DOHH2 (cell line): ENCODE data around the gene LRRC4.

Experiments used
- H3F3A ChIP-seq: fragments of 200-600 bp; sonication (generic), shearing (Covaris generic); 2 replicates; pipeline ENCODE4 v1.6.0; 2016; ENCODE audit warnings: antibody characterized with exemption, mild to moderate bottlenecking; ENCODE audit not compliant: control insufficient read depth, insufficient read depth
- H3K27ac ChIP-seq: fragments of 200-600 bp; sonication (generic); 2 replicates; pipeline ENCODE4 v1.5.1; 2014; ENCODE audit warnings: low read depth, mild to moderate bottlenecking, low read length, moderate library complexity
- H3K27me3 ChIP-seq: fragments of 200-600 bp; sonication (generic); 2 replicates; pipeline ENCODE4 v1.6.1; 2014; ENCODE audit warnings: mild to moderate bottlenecking, low read length, mixed read lengths; ENCODE audit not compliant: control insufficient read depth
- H3K36me3 ChIP-seq: fragments of 200-600 bp; sonication (generic); 2 replicates; pipeline ENCODE4 v1.6.1; 2014; ENCODE audit warnings: mild to moderate bottlenecking, low read length, moderate library complexity, mixed read lengths; ENCODE audit not compliant: control insufficient read depth
- H3K4me1 ChIP-seq: fragments of 200-600 bp; sonication (generic); 2 replicates; pipeline ENCODE4 v1.6.1; 2014; ENCODE audit warnings: mild to moderate bottlenecking, low read length, mixed read lengths; ENCODE audit not compliant: control insufficient read depth
- H3K4me2 ChIP-seq: fragments of 200-600 bp; sonication (generic); 2 replicates; pipeline ENCODE4 v1.6.0; 2014; ENCODE audit warnings: mild to moderate bottlenecking, low read length, moderate library complexity
- H3K4me3 ChIP-seq: fragments of 200-600 bp; sonication (generic); 2 replicates; pipeline ENCODE4 v1.5.1; 2014; ENCODE audit warnings: mild to moderate bottlenecking, low read length, mixed read lengths
- H3K79me2 ChIP-seq: fragments of 200-600 bp; sonication (generic); 2 replicates; pipeline ENCODE4 v1.6.1; 2014; ENCODE audit warnings: mild to moderate bottlenecking, low read length, mixed read lengths; ENCODE audit not compliant: control insufficient read depth
- H3K9me2 ChIP-seq: fragments of 200-600 bp; sonication (generic); replicated peaks from 2 replicates; pipeline ENCODE4 v1.6.1; 2014; ENCODE audit warnings: mild to moderate bottlenecking, low read length, mixed read lengths; ENCODE audit not compliant: control insufficient read depth
- H3K9me3 ChIP-seq: fragments of 200-600 bp; sonication (generic); 2 replicates; pipeline ENCODE4 v1.6.1; 2014; ENCODE audit warnings: antibody characterized with exemption, low read length, mixed read lengths; ENCODE audit not compliant: control insufficient read depth, insufficient read depth
- H4K20me1 ChIP-seq: fragments of 200-600 bp; sonication (generic); 2 replicates; pipeline ENCODE4 v1.6.0; 2014; ENCODE audit warnings: low read depth, mild to moderate bottlenecking, antibody characterized with exemption, low read length, moderate library complexity; ENCODE audit not compliant: control insufficient read depth, insufficient read depth
- EZH2phosphoT487 ChIP-seq: fragments of 200-600 bp; sonication (generic); IDR thresholded peaks from 2 replicates; pipeline ENCODE4 v1.6.1; 2017; ENCODE audit warnings: borderline replicate concordance, mild to moderate bottlenecking, antibody characterized with exemption, low read length, moderate library complexity, mixed read lengths
- TF ChIP-seq, protein P1 (sequence below): fragments of 200-600 bp; sonication (generic); IDR thresholded peaks from one replicate; pipeline ENCODE4 v1.5.1; 2014; ENCODE audit warnings: antibody characterized with exemption, mild to moderate bottlenecking, low read depth, low read length; ENCODE audit not compliant: poor library complexity, severe bottlenecking

The LRRC4 gene

DNA sequence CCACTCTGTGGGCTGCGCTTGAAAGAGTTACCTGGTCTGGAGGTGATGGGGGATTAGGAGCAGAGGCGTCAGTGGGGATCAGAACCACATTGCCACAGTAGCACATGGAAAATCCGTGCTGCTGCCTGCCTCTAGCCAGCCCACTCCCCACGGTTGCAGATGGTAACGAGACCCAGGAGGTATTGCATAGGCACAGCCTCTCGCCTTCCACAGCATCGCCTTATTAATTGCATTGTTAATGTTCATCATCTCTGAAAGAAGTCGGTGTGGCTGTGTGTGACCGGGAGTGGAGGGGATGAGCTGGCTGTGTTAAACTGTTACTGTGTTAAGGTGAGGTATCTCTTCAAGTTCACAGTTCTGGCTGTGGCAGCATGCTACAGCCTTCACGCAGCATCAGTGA is 35.2 kb upstream of the LRRC4 start:
- Histone ChIP-seq H3K27ac (no peak overlapping the region), H3K9me2 (no peaks in the 10 kb centered on the region), H3K79me2 (no peaks in the 10 kb centered on the region), H3K9me3 (no peaks in the 10 kb centered on the region), H3K36me3 (no peaks in the 10 kb centered on the region), H3K4me3 (no peak overlapping the region), H3F3A (no peaks in the 10 kb centered on the region), H4K20me1 (no peaks in the 10 kb centered on the region; the same call in 1 of the 2 replicates), H3K27me3 (no peaks in the 10 kb centered on the region), H3K4me1 (no peaks in the 10 kb centered on the region), H3K4me2 (no peak overlapping the region)
- TF ChIP-seq, protein P1, sequence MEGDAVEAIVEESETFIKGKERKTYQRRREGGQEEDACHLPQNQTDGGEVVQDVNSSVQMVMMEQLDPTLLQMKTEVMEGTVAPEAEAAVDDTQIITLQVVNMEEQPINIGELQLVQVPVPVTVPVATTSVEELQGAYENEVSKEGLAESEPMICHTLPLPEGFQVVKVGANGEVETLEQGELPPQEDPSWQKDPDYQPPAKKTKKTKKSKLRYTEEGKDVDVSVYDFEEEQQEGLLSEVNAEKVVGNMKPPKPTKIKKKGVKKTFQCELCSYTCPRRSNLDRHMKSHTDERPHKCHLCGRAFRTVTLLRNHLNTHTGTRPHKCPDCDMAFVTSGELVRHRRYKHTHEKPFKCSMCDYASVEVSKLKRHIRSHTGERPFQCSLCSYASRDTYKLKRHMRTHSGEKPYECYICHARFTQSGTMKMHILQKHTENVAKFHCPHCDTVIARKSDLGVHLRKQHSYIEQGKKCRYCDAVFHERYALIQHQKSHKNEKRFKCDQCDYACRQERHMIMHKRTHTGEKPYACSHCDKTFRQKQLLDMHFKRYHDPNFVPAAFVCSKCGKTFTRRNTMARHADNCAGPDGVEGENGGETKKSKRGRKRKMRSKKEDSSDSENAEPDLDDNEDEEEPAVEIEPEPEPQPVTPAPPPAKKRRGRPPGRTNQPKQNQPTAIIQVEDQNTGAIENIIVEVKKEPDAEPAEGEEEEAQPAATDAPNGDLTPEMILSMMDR = no peak
- TF ChIP-seq EZH2phosphoT487 = no peak

DNA sequence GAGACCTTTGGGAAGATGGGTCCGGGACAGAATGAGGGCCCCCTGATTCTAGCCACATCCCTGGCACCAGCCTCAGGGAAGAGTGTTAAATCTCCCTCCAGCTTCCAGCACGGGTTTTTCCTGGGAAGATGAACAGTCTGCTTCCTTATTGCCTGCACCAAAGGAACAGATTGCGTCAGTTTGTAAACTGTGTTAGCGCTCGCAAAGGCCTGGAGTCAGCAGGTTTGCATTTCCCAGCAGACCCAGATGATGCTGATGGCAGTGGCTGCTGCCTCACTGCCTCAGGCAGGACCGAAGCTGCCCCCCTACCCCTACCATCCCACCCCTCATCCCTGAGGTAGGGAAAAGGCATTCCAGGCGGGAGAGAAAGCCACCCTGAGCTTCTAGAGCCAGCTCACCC is 34.6 kb upstream of the LRRC4 start:
- H3K9me2 ChIP-seq = no peaks in the 10 kb centered on the region
- no peaks in the 10 kb centered on the region for H3K36me3 ChIP-seq
- no peaks in the 10 kb centered on the region for H3K4me1 ChIP-seq
- no peaks in the 10 kb centered on the region for H3K9me3 ChIP-seq
- TF ChIP-seq, protein P1 = no peak
- no peak for TF ChIP-seq EZH2phosphoT487
- no peaks in the 10 kb centered on the region for H3K79me2 ChIP-seq
- H4K20me1 ChIP-seq = no peaks in the 10 kb centered on the region; the same call in 1 of the 2 replicates
- H3F3A ChIP-seq = no peaks in the 10 kb centered on the region
- H3K4me3 ChIP-seq = no peak overlapping the region
- no peak overlapping the region for H3K4me2 ChIP-seq
- no peak overlapping the region for H3K27ac ChIP-seq
- H3K27me3 ChIP-seq = no peaks in the 10 kb centered on the region

DNA sequence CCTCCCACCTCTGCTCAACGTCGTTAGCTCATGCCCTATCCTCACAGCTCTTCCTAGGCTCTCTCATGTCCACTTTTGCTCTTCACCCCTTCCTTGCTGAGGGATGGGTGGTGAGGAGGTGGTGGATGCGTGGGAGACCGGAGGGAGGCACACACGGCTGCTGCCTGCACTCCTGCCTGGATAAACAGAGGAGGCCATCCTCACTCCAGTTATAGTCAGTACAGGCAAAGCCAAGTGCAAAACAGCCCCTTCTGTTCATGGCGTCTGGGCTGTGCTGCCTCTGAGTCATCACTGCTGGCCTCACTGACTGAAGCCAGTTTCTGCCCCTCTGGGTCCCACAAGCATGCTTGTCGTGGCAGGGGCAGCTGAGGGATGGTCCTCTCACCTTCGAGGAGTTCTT is 31.9 kb upstream of the LRRC4 start:
- no peaks in the 10 kb centered on the region for H3K36me3 ChIP-seq
- no peaks in the 10 kb centered on the region for H4K20me1 ChIP-seq
- no peaks in the 10 kb centered on the region for H3K4me1 ChIP-seq
- H3K9me3 ChIP-seq = no peaks in the 10 kb centered on the region
- H3K27ac ChIP-seq = no peak overlapping the region
- no peak overlapping the region for H3K4me2 ChIP-seq
- H3F3A ChIP-seq = no peaks in the 10 kb centered on the region
- H3K4me3 ChIP-seq = no peak overlapping the region
- H3K79me2 ChIP-seq = no peaks in the 10 kb centered on the region
- no peaks in the 10 kb centered on the region for H3K27me3 ChIP-seq
- H3K9me2 ChIP-seq = no peaks in the 10 kb centered on the region
- TF ChIP-seq EZH2phosphoT487 = no peak
- TF ChIP-seq, protein P1 = no peak

DNA sequence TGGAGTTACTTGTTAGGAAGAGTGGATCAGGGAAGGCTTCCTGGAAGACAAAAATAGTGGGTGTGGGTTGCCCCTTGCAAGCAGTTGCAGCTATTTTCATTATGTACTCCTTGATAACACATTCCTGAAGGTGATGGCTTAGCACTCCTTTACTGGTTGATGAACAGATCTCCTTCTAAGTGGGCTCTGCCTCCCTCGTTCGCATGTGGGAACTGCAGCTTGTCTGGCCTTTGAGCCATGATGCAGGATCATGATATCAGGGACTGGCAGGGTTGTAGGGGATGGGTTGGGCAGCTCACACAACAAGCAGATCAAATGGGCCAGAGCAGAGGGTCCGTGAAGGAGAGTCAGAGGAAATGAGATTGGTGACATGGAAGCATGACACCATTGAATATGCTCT is 28.8 kb upstream of the LRRC4 start:
- H4K20me1 ChIP-seq = no peaks in the 10 kb centered on the region
- H3K79me2 ChIP-seq = no peaks in the 10 kb centered on the region
- H3K4me1 ChIP-seq = no peaks in the 10 kb centered on the region
- H3K27me3 ChIP-seq = no peaks in the 10 kb centered on the region
- H3K9me2 ChIP-seq = no peaks in the 10 kb centered on the region
- no peaks in the 10 kb centered on the region for H3K9me3 ChIP-seq
- H3F3A ChIP-seq = no peaks in the 10 kb centered on the region
- no peak for TF ChIP-seq EZH2phosphoT487
- H3K4me3 ChIP-seq = no peak overlapping the region
- no peaks in the 10 kb centered on the region for H3K36me3 ChIP-seq
- no peak overlapping the region for H3K4me2 ChIP-seq
- no peak overlapping the region for H3K27ac ChIP-seq
